ENCODE data around the gene ACSM2B. TPM values are rescaled to one million over a fixed set of nuclear protein-coding genes. Genes with fewer than 3 reads are reported as not detected.

ACSM2B gene
- total RNA-seq, 1 experiment from 2014 or later, result not detected

DNA sequence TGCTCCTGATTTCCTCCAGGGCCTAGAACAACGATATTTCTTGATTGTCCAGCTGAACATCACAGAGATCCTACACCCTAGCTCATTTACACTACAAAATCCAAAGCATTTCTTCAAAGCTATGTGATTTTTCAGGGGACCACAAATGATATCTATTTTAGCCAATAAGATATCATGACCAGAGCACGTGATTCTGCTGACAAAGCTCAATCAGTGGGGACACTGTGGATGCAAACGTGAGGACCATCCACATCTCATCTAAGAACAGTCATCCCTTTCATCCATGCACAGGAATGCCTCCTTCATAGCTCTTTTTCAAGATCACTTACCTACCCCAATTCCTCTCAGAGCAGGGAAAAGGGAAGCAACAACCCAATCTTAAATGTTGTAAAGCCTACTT is 56.9 kb downstream of the ACSM2B start (continued):
- TF ChIP-seq ZFX (IDR thresholded peaks at IDR 0.05) (no peak), SIN3A (IDR thresholded peaks at IDR 0.05; ENCODE audit: low read depth) (no peak), ELF1 (IDR thresholded peaks at IDR 0.05; ENCODE audit: borderline replicate concordance, low read depth) (no peak)

GRCh38 chr16:20517149-20517548 is 59.0 kb downstream of the ACSM2B start:
- H3K27me3 ChIP-seq (ENCODE audit: insufficient read depth, low read length), result peaks cover 19% of the 10 kb centered on the region
- H3K4me2 ChIP-seq (ENCODE audit: low read length), result no peak overlapping the region
- no peak overlapping the region for H3K27ac ChIP-seq (ENCODE audit: low read depth, low read length)
- no peaks in the 10 kb centered on the region for H3K36me3 ChIP-seq (ENCODE audit: control insufficient read depth in 1 of 2, insufficient read depth in 2 of 2, low read length in 2 of 2)
- no peaks in the 10 kb centered on the region for H4K20me1 ChIP-seq (ENCODE audit: insufficient read depth)
- no peak overlapping the region for H3K9ac ChIP-seq (ENCODE audit: low read length)
- no peaks in the 10 kb centered on the region for H3K9me3 ChIP-seq (ENCODE audit: control insufficient read depth in 1 of 2, insufficient read depth in 1 of 2, low read depth in 1 of 2, low read length in 2 of 2)
- H2AFZ ChIP-seq (ENCODE audit: low read depth, low read length, poor library complexity, severe bottlenecking), result no peak overlapping the region
- TF ChIP-seq SIN3A (IDR thresholded peaks at IDR 0.05; ENCODE audit: low read depth), result no peak
- TF ChIP-seq FOSL1 (IDR thresholded peaks at IDR 0.05; ENCODE audit: low read depth), result no peak
- TF ChIP-seq EZH2 (IDR thresholded peaks at IDR 0.05), result no peak
- TF ChIP-seq EZH2phosphoT487 (IDR thresholded peaks at IDR 0.05; ENCODE audit: borderline replicate concordance), result no peak
- TF ChIP-seq EGR1 (IDR thresholded peaks at IDR 0.05; ENCODE audit: low read depth), result no peak
- no peak for TF ChIP-seq MAX (IDR thresholded peaks at IDR 0.05)
- no peak for TF ChIP-seq RAD21 (IDR thresholded peaks at IDR 0.05; ENCODE audit: low read depth)
- TF ChIP-seq, protein P1, sequence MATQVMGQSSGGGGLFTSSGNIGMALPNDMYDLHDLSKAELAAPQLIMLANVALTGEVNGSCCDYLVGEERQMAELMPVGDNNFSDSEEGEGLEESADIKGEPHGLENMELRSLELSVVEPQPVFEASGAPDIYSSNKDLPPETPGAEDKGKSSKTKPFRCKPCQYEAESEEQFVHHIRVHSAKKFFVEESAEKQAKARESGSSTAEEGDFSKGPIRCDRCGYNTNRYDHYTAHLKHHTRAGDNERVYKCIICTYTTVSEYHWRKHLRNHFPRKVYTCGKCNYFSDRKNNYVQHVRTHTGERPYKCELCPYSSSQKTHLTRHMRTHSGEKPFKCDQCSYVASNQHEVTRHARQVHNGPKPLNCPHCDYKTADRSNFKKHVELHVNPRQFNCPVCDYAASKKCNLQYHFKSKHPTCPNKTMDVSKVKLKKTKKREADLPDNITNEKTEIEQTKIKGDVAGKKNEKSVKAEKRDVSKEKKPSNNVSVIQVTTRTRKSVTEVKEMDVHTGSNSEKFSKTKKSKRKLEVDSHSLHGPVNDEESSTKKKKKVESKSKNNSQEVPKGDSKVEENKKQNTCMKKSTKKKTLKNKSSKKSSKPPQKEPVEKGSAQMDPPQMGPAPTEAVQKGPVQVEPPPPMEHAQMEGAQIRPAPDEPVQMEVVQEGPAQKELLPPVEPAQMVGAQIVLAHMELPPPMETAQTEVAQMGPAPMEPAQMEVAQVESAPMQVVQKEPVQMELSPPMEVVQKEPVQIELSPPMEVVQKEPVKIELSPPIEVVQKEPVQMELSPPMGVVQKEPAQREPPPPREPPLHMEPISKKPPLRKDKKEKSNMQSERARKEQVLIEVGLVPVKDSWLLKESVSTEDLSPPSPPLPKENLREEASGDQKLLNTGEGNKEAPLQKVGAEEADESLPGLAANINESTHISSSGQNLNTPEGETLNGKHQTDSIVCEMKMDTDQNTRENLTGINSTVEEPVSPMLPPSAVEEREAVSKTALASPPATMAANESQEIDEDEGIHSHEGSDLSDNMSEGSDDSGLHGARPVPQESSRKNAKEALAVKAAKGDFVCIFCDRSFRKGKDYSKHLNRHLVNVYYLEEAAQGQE (IDR thresholded peaks at IDR 0.05; ENCODE audit: low read depth), result no peak
- TF ChIP-seq, protein P2, sequence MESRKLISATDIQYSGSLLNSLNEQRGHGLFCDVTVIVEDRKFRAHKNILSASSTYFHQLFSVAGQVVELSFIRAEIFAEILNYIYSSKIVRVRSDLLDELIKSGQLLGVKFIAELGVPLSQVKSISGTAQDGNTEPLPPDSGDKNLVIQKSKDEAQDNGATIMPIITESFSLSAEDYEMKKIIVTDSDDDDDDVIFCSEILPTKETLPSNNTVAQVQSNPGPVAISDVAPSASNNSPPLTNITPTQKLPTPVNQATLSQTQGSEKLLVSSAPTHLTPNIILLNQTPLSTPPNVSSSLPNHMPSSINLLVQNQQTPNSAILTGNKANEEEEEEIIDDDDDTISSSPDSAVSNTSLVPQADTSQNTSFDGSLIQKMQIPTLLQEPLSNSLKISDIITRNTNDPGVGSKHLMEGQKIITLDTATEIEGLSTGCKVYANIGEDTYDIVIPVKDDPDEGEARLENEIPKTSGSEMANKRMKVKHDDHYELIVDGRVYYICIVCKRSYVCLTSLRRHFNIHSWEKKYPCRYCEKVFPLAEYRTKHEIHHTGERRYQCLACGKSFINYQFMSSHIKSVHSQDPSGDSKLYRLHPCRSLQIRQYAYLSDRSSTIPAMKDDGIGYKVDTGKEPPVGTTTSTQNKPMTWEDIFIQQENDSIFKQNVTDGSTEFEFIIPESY (IDR thresholded peaks at IDR 0.05; ENCODE audit: extremely low read depth, insufficient replicate concordance, low read length), result no peak
- TF ChIP-seq CEBPB (IDR thresholded peaks at IDR 0.05; ENCODE audit: low read depth), result no peak
- TF ChIP-seq YY1 (IDR thresholded peaks at IDR 0.05; ENCODE audit: extremely low read depth, insufficient replicate concordance, low read depth, low read length), result no peak
- no peak for DNase-seq (ENCODE audit: low read depth, low spot score)
- intact Hi-C loops (cut with micrococcal nuclease), result no loop called here
- no peaks in the 10 kb centered on the region for H3K9me2 ChIP-seq (ENCODE audit: insufficient read depth)
- ChIA-PET CTCF (no interaction called here), RAD21 (ENCODE audit: low non-redundant PET in 1 of 2, low total read pairs in 2 of 2, uncharacterized antibody in 2 of 2, unreplicated experiment in 2 of 2) (no interaction called here), POLR2A (no interaction called here)
- H3K4me1 ChIP-seq (ENCODE audit: control insufficient read depth in 1 of 2, insufficient read depth in 2 of 2, low read length in 2 of 2), result no peaks in the 10 kb centered on the region
- BruUV-seq (replicated peaks), result no TSS peak
- H3K79me2 ChIP-seq (ENCODE audit: insufficient read depth, low read length), result no peaks in the 10 kb centered on the region
- H3K4me3 ChIP-seq (replicated peaks in 1 of 2; ENCODE audit: low read depth in 1 of 2, low read length in 2 of 2), result no peak overlapping the region
- ATAC-seq, result no peak
